ENCODE results near the gene THAP12. TPM values are rescaled to one million over a fixed set of nuclear protein-coding genes. Genes with fewer than 3 reads are reported as not detected.

THAP12 gene
- total RNA-seq, 1 donor from 2014 or later: 48.5 TPM

- DNase-seq: no peak
Observed at GRCh38 chr11:76380159-76380976, 564 bp downstream of the THAP12 start.

GRCh38 chr11:76379807-76380158, 1.1 kb downstream of the THAP12 start:
- DNase-seq: peak; percentile 13

GRCh38 chr11:76376746-76377558, 4.0 kb downstream of the THAP12 start:
- DNase-seq: no peak

- DNase-seq: no peak
Observed at GRCh38 chr11:76371170-76371569, 9.8 kb downstream of the THAP12 start.

- no peak for DNase-seq
Observed at GRCh38 chr11:76369406-76369805, 11.5 kb downstream of the THAP12 start.

DNA sequence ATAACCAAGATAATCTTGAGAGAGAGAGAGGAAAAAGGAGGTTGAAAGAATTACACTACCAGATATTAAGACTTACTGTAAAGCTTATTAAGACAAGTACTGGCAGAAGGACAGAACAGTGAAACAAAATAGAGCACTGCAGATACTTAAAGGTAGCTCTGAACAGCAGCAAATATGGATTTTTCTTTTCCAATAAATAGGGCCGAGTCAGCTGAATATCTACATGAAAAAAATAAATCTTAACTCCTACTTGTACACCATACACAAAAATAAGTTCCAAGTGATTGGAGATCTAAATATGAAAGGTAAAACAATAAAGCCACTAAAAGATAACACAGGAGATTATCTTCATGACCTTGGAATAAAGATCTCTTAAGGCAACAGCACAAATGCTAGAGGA, 12.4 kb downstream of the THAP12 start:
- DNase-seq: no peak

GRCh38 chr11:76365038-76365679, 15.8 kb downstream of the THAP12 start:
- no peak for DNase-seq

DNA sequence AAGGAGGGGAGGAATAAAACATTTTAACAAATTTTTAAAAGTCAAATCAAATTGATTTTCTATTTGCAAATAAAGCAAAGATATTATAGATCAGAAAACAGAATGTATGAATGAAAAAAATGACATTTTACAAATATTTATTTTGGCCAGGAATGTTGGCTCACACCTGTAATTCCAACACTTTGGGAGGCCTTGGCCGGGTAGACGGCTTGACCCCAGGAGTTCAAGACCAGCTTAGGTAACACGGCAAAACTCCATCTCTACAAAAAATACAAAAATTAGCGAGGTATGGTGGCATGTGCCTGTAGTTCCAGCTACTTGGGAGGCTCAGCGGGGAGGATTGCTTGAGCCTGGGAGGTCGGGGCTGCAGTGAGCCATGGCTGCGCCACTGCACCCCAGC, 18.2 kb downstream of the THAP12 start:
- no peak for DNase-seq

- no peak for DNase-seq
Observed at GRCh38 chr11:76361776-76362175, 19.2 kb downstream of the THAP12 start.

- DNase-seq: no peak
Observed at GRCh38 chr11:76361374-76361773, 19.6 kb downstream of the THAP12 start.

DNA sequence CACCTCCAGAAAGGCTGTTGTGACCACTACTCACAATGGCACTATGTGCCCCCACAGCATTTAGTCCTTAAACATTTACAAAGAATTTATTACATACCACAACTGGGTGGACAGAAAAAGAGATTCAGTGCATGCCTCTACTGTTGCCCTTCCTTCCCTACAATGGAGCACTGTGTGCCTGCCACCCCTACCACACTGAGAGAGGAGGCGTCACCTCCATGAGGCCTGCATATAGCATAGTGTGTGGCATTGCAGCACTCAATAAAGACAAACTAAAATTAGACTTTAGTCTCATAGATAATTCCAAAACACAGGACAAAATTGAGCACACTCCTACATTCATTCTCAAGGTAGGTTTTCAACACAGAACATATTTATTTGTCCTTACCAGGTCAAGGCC, 25.8 kb downstream of the THAP12 start:
- no peak for DNase-seq

DNA sequence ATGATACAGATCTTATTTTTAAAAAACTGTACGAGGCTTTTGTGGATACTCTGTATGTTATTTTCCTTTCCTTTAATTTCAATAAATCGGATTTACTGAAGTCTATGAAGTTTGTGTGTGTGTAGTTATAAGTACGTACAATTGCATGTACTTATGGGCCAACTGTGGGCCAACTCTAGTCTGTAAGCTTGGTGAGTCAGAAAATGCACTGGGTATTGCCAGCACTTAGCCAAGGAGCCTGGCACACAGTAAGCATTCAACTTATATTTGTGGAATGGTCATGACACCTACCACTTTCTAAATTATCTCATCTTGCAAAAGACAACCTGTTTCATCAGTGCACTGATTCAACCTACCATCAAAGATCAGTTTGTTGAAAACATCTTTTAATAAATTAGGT, 32.6 kb downstream of the THAP12 start:
- no peak for DNase-seq

DNA sequence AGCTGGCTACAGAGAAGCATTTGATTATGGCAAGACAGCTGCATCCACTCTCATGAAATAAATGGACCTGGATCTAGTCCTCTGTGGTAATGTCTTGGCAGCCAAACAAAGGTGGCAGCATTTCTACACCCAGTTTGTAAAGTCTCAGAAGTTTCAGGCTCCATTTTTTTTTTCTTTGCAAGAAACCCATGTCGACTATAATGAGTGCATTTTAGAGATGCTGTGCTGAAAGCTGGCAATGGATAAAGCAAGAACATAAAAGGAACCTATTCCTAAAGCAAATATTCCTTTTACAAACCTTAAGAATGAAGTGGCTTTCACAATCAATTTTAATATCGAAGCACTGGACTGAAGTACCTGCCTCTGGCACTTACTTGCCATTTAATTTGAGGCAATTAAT, 33.5 kb downstream of the THAP12 start:
- no peak for DNase-seq

DNA sequence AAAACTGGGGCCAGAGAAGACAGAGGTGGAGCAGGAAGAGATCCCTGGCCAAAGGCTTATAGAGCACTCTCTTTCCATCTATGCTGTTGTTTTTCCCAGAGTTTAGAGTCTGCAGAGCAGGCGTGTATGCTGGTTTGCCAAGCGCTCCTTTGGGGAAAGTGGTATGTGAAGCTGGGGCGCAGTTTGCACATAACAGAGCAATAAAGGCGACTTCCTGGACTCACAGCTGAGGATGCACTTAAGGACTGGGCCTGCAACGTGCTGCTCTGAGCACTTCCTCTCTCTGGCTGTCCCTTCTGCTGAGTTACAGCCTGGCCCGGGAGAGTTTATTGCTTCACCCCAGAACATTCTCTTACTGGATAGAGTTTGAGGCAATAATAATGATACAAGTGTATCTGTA, 41.7 kb downstream of the THAP12 start:
- DNase-seq: peak; percentile 99

GRCh38 chr11:76337923-76338322, 43.0 kb downstream of the THAP12 start:
- no peak for DNase-seq

- DNase-seq: no peak
Observed at GRCh38 chr11:76337469-76337868, 43.5 kb downstream of the THAP12 start.

- no peak for DNase-seq
Observed at GRCh38 chr11:76336597-76336996, 44.3 kb downstream of the THAP12 start.

DNA sequence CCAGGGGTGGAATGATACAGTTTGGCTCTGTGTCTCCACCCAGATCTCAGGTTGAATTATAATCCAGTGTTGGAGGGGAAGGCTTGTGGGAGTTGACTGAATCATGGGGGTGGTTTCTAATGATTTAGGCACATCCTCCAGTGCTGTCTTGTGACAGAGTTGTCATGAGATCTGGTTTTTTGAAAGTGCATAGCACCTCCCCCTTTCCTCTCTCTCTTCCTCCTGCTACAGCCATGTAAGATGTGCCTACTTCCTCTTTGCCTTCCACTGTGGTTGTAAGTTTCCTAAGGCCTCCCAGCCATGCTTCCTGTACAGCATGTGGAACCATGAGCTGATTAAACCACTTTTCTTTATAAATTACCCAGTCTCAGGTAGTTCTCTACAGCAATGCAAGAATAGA, 45.1 kb downstream of the THAP12 start:
- DNase-seq: no peak

DNA sequence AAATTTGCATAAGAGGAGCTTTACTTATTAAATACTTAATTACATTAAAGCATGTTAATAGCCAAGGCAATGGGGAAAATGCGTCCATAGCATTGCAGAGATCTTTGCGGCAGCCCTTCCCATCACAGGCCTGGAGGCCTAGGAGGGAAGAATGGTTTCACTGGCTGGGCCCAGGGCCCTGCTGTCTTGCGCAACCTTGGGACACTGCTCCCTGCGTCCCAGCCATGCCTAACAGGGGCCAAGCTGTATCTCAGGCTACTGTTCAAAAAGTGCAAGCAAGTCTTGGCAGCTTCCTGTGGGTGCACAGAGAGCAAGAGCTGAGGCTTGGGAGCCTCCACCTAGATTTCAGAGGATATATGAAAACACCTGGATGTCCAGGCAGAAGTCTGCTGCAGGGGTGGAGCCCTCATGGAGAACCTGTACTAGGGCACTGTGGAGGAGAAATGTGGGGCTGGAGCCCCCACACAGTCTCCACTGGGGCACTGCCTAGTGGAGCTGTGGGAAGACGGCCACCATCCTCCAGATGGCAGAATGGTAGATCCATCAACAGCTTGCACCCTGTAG, 46.0 kb downstream of the THAP12 start:
- no peak for DNase-seq

GRCh38 chr11:76330651-76331050, 50.3 kb downstream of the THAP12 start:
- DNase-seq: no peak

DNA sequence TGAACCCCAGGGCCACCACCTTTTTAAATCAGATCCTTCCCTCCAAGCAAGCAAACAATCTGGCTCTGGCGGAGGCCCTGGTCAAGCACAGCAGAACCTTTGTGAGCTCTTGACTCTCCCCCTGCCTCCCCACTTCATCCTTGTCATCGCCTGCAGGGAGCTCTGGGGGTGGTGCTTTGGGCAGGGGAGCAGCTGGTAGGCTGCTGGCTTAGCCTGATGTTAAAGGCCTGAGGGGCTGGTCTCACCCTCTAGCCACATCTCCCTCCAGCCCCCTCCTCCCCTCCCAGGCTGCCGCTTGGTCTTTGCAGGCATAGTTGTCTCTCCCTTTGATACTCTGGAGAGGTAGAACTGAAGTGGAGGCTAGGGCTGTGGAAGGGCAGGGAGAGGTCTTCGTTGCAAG, 50.9 kb downstream of the THAP12 start:
- no peak for DNase-seq

DNA sequence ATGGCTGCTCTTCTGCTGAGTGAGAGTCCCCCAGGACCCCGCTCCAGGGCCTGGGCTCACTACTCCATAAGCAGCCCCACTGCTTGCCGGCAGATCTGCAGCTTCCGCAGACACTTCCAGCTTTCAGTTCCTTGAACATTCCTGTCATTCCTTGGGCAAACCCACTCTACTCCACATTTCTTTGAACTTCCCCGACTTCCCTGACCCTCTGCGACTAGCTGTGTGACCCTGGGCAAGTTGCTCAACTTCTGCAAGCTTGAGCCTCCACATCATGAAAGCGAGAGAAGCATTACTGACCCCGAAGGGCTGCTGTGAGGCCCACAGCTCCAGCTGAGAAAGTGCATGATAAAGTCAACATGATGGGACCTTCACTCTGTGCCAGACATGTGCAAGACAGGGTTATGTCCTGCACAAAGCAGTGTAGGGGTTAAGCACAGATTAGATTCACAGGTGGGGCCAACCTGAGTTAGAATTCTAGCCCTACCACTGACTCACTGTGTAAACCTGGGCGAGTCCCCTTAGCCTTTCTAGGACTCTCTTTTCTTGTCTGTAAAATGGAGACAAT, 51.8 kb downstream of the THAP12 start:
- no peak for DNase-seq
